GM23338 (cell line): ENCODE data around the gene BCAS1. TPM values are rescaled to one million over a fixed set of nuclear protein-coding genes. Genes with fewer than 3 reads are reported as not detected.

Experiments used
- ATAC-seq: fragments of 200-7000 bp; cut with Tn5 transposase; 3 replicates; pipeline ENCODE4 v1.9.1; 2020
- DNase-seq: peaks from one replicate; pipeline ENCODE4 v3.0.0-alpha.2; 2015; ENCODE audit warnings: low spot score
- H2AFZ ChIP-seq: fragments of 200-600 bp; sonication (generic); 2 replicates; pipeline ENCODE4 v1.8.0; 2016; ENCODE audit warnings: antibody characterized with exemption, mild to moderate bottlenecking, moderate library complexity
- H3F3A ChIP-seq: fragments of 200-600 bp; sonication (generic); replicated peaks from 2 replicates; pipeline ENCODE4 v1.8.0; 2017; ENCODE audit warnings: antibody characterized with exemption, mixed run types, low read depth
- H3K27ac ChIP-seq: fragments of 200-600 bp; sonication (generic); 2 replicates; pipeline ENCODE4 v1.6.1; 2016; ENCODE audit warnings: low read depth
- H3K27me3 ChIP-seq: fragments of 200-600 bp; sonication (generic); 2 replicates; pipeline ENCODE4 v1.8.0; 2016; ENCODE audit warnings: mild to moderate bottlenecking, mixed run types, moderate library complexity; ENCODE audit not compliant: insufficient read depth
- H3K36me3 ChIP-seq: fragments of 200-600 bp; sonication (generic); 2 replicates; pipeline ENCODE4 v1.8.0; 2016; ENCODE audit warnings: mild to moderate bottlenecking; ENCODE audit not compliant: insufficient read depth
- H3K4me1 ChIP-seq: fragments of 200-600 bp; sonication (generic); 2 replicates; pipeline ENCODE4 v1.8.0; 2016; ENCODE audit warnings: mild to moderate bottlenecking, moderate library complexity; ENCODE audit not compliant: insufficient read depth
- H3K4me2 ChIP-seq: fragments of 200-600 bp; sonication (generic); 2 replicates; pipeline ENCODE4 v1.7.1; 2017; ENCODE audit warnings: mixed run types
- H3K4me3 ChIP-seq: fragments of 200-600 bp; sonication (generic); 2 replicates; pipeline ENCODE4 v1.6.1; 2016; ENCODE audit warnings: mixed run types
- H3K79me2 ChIP-seq: fragments of 200-600 bp; sonication (generic); replicated peaks from 2 replicates; pipeline ENCODE4 v1.8.0; 2017; ENCODE audit warnings: mild to moderate bottlenecking; ENCODE audit not compliant: insufficient read depth
- H3K9me2 ChIP-seq: fragments of 200-600 bp; sonication (generic); 2 replicates; pipeline ENCODE4 v1.8.0; 2017; ENCODE audit not compliant: insufficient read depth
- H4K20me1 ChIP-seq: fragments of 200-600 bp; sonication (generic); replicated peaks from 2 replicates; pipeline ENCODE4 v1.8.0; 2017; ENCODE audit warnings: mild to moderate bottlenecking; ENCODE audit not compliant: insufficient read depth
- H3K27ac Mint-ChIP-seq: 2 replicates; pipeline ENCODE4 v1.8.0; 2020; ENCODE audit warnings: inconsistent platforms, mild to moderate bottlenecking, moderate library complexity, mixed read lengths
- H3K27me3 Mint-ChIP-seq: 3 replicates; pipeline ENCODE4 v1.8.0; 2022; ENCODE audit warnings: low read depth, mild to moderate bottlenecking, moderate library complexity, mixed read lengths, inconsistent platforms; ENCODE audit not compliant: insufficient read depth, poor library complexity
- H3K36me3 Mint-ChIP-seq: 3 replicates; pipeline ENCODE4 v1.8.0; 2021; ENCODE audit warnings: low read depth, mild to moderate bottlenecking, inconsistent platforms, moderate library complexity, mixed read lengths
- H3K4me1 Mint-ChIP-seq: 3 replicates; pipeline ENCODE4 v1.8.0; 2020; ENCODE audit warnings: mild to moderate bottlenecking, inconsistent platforms, mixed read lengths
- H3K4me3 Mint-ChIP-seq: 3 replicates; pipeline ENCODE4 v1.8.0; 2021; ENCODE audit warnings: moderate library complexity, mild to moderate bottlenecking, inconsistent platforms, mixed read lengths
- H3K9me3 Mint-ChIP-seq: 3 replicates; pipeline ENCODE4 v1.8.0; 2020; ENCODE audit warnings: moderate library complexity, mild to moderate bottlenecking, inconsistent platforms, mixed read lengths
- CREB1 ChIP-seq: fragments of 250-450 bp; sonication (Bioruptor Pico); IDR thresholded peaks from 2 replicates; pipeline ENCODE4 v1.5.0; 2020; ENCODE audit warnings: low read depth, mild to moderate bottlenecking, moderate library complexity
- CTCF ChIP-seq, 2 experiments: fragments of 200-600 bp in 1 of 2; sonication (generic) in 1 of 2; conservative IDR thresholded peaks; 2 replicates each; pipeline versions ENCODE4 v1.5.1 to v1.6.1; 2016 to 2017; ENCODE audit warnings: antibody characterized with exemption in 2 of 2, low read depth in 2 of 2, mild to moderate bottlenecking in 2 of 2, moderate library complexity in 1 of 2
- ETS1 ChIP-seq: IDR thresholded peaks from 2 replicates; pipeline ENCODE4 v1.6.1; 2016; ENCODE audit warnings: antibody characterized with exemption
- EZH2 ChIP-seq: fragments of 200-600 bp; sonication (generic); IDR thresholded peaks from one replicate; pipeline ENCODE4 v1.8.0; 2017; ENCODE audit warnings: antibody characterized with exemption, mild to moderate bottlenecking, low read depth; ENCODE audit not compliant: unreplicated experiment
- EZH2phosphoT487 ChIP-seq: fragments of 200-600 bp; sonication (generic); IDR thresholded peaks from one replicate; pipeline ENCODE4 v1.8.1; 2018; ENCODE audit warnings: antibody characterized with exemption; ENCODE audit not compliant: unreplicated experiment
- JUNB ChIP-seq: IDR thresholded peaks from one replicate; pipeline ENCODE4 v1.6.1; 2016; ENCODE audit warnings: antibody characterized with exemption; ENCODE audit not compliant: unreplicated experiment
- NANOG ChIP-seq: IDR thresholded peaks from 2 replicates; pipeline ENCODE4 v1.6.1; 2016; ENCODE audit warnings: antibody characterized with exemption, borderline replicate concordance
- POLR2AphosphoS5 ChIP-seq: IDR thresholded peaks from 2 replicates; pipeline ENCODE4 v1.6.1; 2016; ENCODE audit warnings: antibody characterized with exemption, low read depth
- REST ChIP-seq: IDR thresholded peaks from one replicate; pipeline ENCODE4 v1.6.1; 2018; ENCODE audit warnings: antibody characterized with exemption; ENCODE audit not compliant: unreplicated experiment
- STAT1 ChIP-seq: IDR thresholded peaks from one replicate; pipeline ENCODE4 v1.6.1; 2016; ENCODE audit warnings: antibody characterized with exemption; ENCODE audit not compliant: unreplicated experiment
- ZNF114 ChIP-seq: fragments of 250-450 bp; sonication (Bioruptor Pico); IDR thresholded peaks from 2 replicates; pipeline ENCODE4 v1.5.0; 2020; ENCODE audit warnings: mild to moderate bottlenecking, moderate library complexity
- ZNF331 ChIP-seq: fragments of 250-450 bp; sonication (Bioruptor Pico); IDR thresholded peaks from 2 replicates; pipeline ENCODE4 v1.5.0; 2020; ENCODE audit warnings: low read depth, mild to moderate bottlenecking, moderate library complexity
- ZNF462 ChIP-seq: fragments of 250-450 bp; sonication (Bioruptor Pico); IDR thresholded peaks from 2 replicates; pipeline ENCODE4 v1.5.0; 2020; ENCODE audit warnings: mild to moderate bottlenecking, moderate library complexity
- polyA plus RNA-seq: library from polyadenylated mRNA; unstranded; fragments of >200 nt; fragmentation: Nextera tagmentation; extraction: Ambion mirVana; gene quantifications from 2 replicates; pipeline ENCODE4 v1.2.1, GENCODE V29; 2016
- total RNA-seq: library from RNA; depleted of rRNA; stranded (reverse); fragments of >200 nt; shearing (Covaris generic); gene quantifications from 2 replicates; pipeline ENCODE4 v1.2.3, GENCODE V29; 2014

The BCAS1 gene
- total and polyA plus RNA-seq, 2 experiments from 2014 or later, result 0.17 to 0.19 TPM

GRCh38 chr20:54005524-54005923, 64.9 kb downstream of the BCAS1 start:
- no peak overlapping the region for H3K27ac ChIP-seq
- Mint-ChIP-seq H3K36me3 (no peaks in the 10 kb centered on the region), H3K9me3 (no peaks in the 10 kb centered on the region; the same call in 1 of the 3 replicates), H3K4me1 (no peaks in the 10 kb centered on the region), H3K4me3 (no peak overlapping the region), H3K27ac (no peak overlapping the region), H3K27me3 (no peaks in the 10 kb centered on the region)
- no peak overlapping the region for H2AFZ ChIP-seq
- TF ChIP-seq CTCF (conservative IDR thresholded peaks at IDR 0.05; ENCODE audit: low read depth in 2 of 2) (no peak), NANOG (no peak), ZNF462 (CRISPR knock-in tag) (no peak), ZNF114 (no peak), ZNF331 (no peak), JUNB (no peak), STAT1 (no peak), CREB1 (CRISPR knock-in tag) (no peak), EZH2phosphoT487 (no peak), REST (no peak), POLR2AphosphoS5 (no peak), ETS1 (no peak), EZH2 (no peak)
- H3K4me2 ChIP-seq, result no peak overlapping the region
- H3F3A ChIP-seq, result no peaks in the 10 kb centered on the region
- H4K20me1 ChIP-seq, result no peaks in the 10 kb centered on the region
- no peak overlapping the region for H3K4me3 ChIP-seq
- H3K27me3 ChIP-seq, result no peaks in the 10 kb centered on the region
- DNase-seq (no peak), ATAC-seq (no peak)
- no peaks in the 10 kb centered on the region for H3K79me2 ChIP-seq
- H3K9me2 ChIP-seq, result no peaks in the 10 kb centered on the region
- no peaks in the 10 kb centered on the region for H3K36me3 ChIP-seq
- no peaks in the 10 kb centered on the region for H3K4me1 ChIP-seq
